Osteoblast (primary cell): Measurements from ENCODE around the gene NFATC1. TPM values are rescaled to one million over a fixed set of nuclear protein-coding genes. Genes with fewer than 3 reads are reported as not detected.

Experiments
- DNase-seq: peaks from one replicate; pipeline ENCODE4 v3.0.0; 2011; ENCODE audit warnings: low spot score, mixed read lengths; ENCODE audit not compliant: insufficient read length; ENCODE audit errors: missing footprints
- H2AFZ ChIP-seq: 2 replicates; pipeline ENCODE4 v1.6.0; 2011; ENCODE audit warnings: mild to moderate bottlenecking, low read length
- H3K27ac ChIP-seq: 2 replicates; pipeline ENCODE4 v1.5.1; 2011; ENCODE audit warnings: mild to moderate bottlenecking, low read depth, low read length, moderate library complexity
- H3K27me3 ChIP-seq: 2 replicates; pipeline ENCODE4 v1.6.0; 2012; ENCODE audit warnings: mild to moderate bottlenecking, control low read depth, inconsistent platforms, low read length, moderate library complexity; ENCODE audit not compliant: insufficient read depth
- H3K36me3 ChIP-seq: 2 replicates; pipeline ENCODE4 v1.5.1; 2011; ENCODE audit warnings: mild to moderate bottlenecking, low read length, control low read depth, moderate library complexity; ENCODE audit not compliant: insufficient read depth
- H3K4me1 ChIP-seq: 2 replicates; pipeline ENCODE4 v1.5.1; 2011; ENCODE audit warnings: mild to moderate bottlenecking, low read length, control low read depth, moderate library complexity; ENCODE audit not compliant: insufficient read depth
- H3K4me2 ChIP-seq: 2 replicates; pipeline ENCODE4 v1.6.0; 2011; ENCODE audit warnings: mild to moderate bottlenecking, low read length; ENCODE audit not compliant: insufficient read depth
- H3K4me3 ChIP-seq: fragments of 200-600 bp; sonication (generic); 3 replicates; pipeline ENCODE4 v1.5.1; 2012; ENCODE audit warnings: mild to moderate bottlenecking, low read length, inconsistent platforms; ENCODE audit not compliant: insufficient read depth
- H3K79me2 ChIP-seq: 2 replicates; pipeline ENCODE4 v1.6.0; 2012; ENCODE audit warnings: mild to moderate bottlenecking, low read length, control low read depth, inconsistent platforms; ENCODE audit not compliant: insufficient read depth
- H3K9me3 ChIP-seq: 2 replicates; pipeline ENCODE4 v1.5.1; 2011; ENCODE audit warnings: low read depth, low read length, control low read depth
- H4K20me1 ChIP-seq: 2 replicates; pipeline ENCODE4 v1.6.0; 2012; ENCODE audit warnings: mild to moderate bottlenecking, low read length, control low read depth; ENCODE audit not compliant: insufficient read depth
- total RNA-seq: library from RNA; depleted of rRNA; stranded (reverse); fragments of >200 nt; gene quantifications from 2 replicates; pipeline ENCODE4 v1.2.3, GENCODE V29; 2012
- TF ChIP-seq, protein P1 (sequence below): IDR thresholded peaks from 2 replicates; pipeline ENCODE4 v1.5.1; 2011; ENCODE audit warnings: mild to moderate bottlenecking, low read depth, low read length, moderate library complexity; ENCODE audit errors: extremely low read depth

NFATC1 gene
- total RNA-seq, 1 donor, result 6.2 TPM

DNA sequence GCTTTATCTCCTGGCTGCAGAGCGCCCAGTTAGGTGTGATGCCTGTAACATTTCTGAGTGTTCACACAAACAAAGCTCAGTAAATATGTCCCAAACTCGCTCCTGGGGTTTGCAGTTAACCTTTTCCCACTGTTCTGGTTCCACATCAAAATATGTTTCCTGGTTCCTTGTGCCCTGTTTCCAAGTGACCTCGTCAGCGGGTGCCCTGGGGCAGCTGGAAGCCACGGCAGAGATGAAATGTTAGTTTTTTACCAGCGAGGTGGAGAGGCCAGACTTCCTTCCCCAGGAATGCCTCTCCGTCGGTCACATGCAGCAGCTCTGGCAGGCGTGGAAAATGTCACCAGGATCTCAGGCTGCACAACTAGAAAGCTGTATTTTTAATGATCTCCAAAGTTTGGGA, 18.2 kb downstream of the NFATC1 start:
- Histone ChIP-seq H3K4me3 (no peak overlapping the region), H3K27ac (no peak overlapping the region), H3K79me2 (no peaks in the 10 kb centered on the region), H3K27me3 (no peaks in the 10 kb centered on the region), H3K9me3 (no peaks in the 10 kb centered on the region), H3K4me1 (no peaks in the 10 kb centered on the region), H4K20me1 (peaks cover 9% of the 10 kb centered on the region), H2AFZ (no peak overlapping the region), H3K4me2 (no peak overlapping the region), H3K36me3 (no peaks in the 10 kb centered on the region)
- TF ChIP-seq, protein P1, sequence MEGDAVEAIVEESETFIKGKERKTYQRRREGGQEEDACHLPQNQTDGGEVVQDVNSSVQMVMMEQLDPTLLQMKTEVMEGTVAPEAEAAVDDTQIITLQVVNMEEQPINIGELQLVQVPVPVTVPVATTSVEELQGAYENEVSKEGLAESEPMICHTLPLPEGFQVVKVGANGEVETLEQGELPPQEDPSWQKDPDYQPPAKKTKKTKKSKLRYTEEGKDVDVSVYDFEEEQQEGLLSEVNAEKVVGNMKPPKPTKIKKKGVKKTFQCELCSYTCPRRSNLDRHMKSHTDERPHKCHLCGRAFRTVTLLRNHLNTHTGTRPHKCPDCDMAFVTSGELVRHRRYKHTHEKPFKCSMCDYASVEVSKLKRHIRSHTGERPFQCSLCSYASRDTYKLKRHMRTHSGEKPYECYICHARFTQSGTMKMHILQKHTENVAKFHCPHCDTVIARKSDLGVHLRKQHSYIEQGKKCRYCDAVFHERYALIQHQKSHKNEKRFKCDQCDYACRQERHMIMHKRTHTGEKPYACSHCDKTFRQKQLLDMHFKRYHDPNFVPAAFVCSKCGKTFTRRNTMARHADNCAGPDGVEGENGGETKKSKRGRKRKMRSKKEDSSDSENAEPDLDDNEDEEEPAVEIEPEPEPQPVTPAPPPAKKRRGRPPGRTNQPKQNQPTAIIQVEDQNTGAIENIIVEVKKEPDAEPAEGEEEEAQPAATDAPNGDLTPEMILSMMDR, result no peak
- DNase-seq, result no peak

DNA sequence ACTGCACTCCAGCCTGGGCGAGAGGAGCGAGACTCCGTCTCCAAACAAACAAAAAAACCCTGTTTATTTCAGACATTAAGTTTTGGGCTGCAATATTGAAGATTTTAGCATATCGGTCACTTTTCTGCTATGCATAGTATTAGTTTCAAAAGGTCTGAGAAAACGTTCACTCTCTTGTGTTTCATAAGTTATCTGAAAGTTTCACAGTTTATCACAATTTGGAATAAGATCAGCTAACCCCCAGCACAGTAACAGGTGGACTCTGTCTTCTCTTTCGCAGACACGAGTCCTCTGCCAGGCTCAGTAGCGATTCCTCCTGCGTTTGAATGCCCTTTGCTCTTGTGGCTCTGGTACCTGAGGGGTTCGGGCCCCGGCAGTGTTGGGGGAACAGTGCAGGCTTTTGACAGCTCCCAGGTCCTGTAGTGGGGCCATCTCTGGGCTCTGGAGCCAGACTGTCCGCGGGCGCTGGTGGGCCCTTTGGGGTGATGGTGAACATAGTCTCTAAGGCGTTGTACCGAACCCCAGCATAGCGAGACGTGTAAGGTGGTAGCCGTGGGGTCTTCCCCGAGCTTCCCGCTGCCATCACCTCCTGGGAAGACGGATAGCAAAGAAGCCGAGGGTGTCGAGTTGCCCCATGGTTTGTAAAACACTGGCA, 20.4 kb downstream of the NFATC1 start:
- Histone ChIP-seq H2AFZ (no peak overlapping the region), H3K79me2 (no peaks in the 10 kb centered on the region), H3K27me3 (no peaks in the 10 kb centered on the region), H3K27ac (no peak overlapping the region), H3K4me2 (no peak overlapping the region), H3K4me1 (no peaks in the 10 kb centered on the region), H3K9me3 (no peaks in the 10 kb centered on the region), H4K20me1 (peaks cover 9% of the 10 kb centered on the region), H3K4me3 (no peak overlapping the region), H3K36me3 (no peaks in the 10 kb centered on the region)
- TF ChIP-seq, protein P1, result no peak
- no peak for DNase-seq

DNA sequence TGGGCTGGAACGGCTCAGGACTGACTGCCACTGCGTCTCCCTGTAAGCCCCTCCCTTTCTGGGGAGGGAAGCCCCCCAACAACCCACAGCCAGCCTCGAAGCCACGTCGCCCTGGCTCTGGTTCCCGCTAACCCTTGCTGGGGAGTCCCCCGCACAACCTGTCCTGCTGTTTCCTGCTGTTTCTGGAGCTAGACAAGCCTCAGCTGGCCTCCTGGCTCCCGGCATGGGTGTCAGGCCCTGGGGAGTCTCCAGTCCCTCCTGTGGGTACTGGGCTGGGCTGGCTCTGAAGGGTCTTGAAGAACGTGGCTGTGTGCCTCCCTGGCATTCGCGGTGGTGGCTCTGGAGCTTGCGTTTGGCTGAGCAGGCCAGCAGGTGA, 20.9 kb downstream of the NFATC1 start:
- H3K4me2 ChIP-seq, result no peak overlapping the region
- H3K9me3 ChIP-seq, result no peaks in the 10 kb centered on the region
- H3K36me3 ChIP-seq, result no peaks in the 10 kb centered on the region
- H3K27ac ChIP-seq, result no peak overlapping the region
- TF ChIP-seq, protein P1, result no peak
- H3K4me3 ChIP-seq, result no peak overlapping the region
- H3K27me3 ChIP-seq, result no peaks in the 10 kb centered on the region
- H2AFZ ChIP-seq, result no peak overlapping the region
- peaks cover 14% of the 10 kb centered on the region for H4K20me1 ChIP-seq
- no peak for DNase-seq
- no peaks in the 10 kb centered on the region for H3K79me2 ChIP-seq
- H3K4me1 ChIP-seq, result no peaks in the 10 kb centered on the region

DNA sequence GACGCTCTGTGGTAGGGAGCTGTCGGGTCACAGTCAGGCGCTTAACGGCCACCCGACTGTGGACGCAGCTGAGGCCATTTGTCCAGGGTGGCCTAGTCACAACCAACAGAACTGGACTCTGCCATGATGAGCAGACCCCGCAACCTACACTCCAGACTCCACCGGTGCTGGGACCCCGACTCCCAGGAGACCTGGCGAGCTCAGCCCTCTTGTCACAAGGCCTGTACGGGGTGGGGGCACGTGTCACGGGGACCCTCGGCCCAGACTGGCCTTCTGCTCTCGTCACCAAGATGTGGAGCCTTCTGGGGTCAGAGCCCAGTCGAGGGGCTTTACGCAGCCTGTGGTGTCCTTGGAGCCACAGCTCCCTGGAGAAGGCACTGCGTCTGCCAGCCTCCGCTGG, 22.5 kb downstream of the NFATC1 start:
- H3K4me2 ChIP-seq, result no peak overlapping the region
- no peaks in the 10 kb centered on the region for H3K4me1 ChIP-seq
- no peak overlapping the region for H3K4me3 ChIP-seq
- no peak for DNase-seq
- no peaks in the 10 kb centered on the region for H3K79me2 ChIP-seq
- no peaks in the 10 kb centered on the region for H3K9me3 ChIP-seq
- H2AFZ ChIP-seq, result no peak overlapping the region
- no peak overlapping the region for H3K27ac ChIP-seq
- no peaks in the 10 kb centered on the region for H3K36me3 ChIP-seq
- TF ChIP-seq, protein P1, result no peak
- no peaks in the 10 kb centered on the region for H3K27me3 ChIP-seq
- H4K20me1 ChIP-seq, result peaks cover 16% of the 10 kb centered on the region
